NOMO-1 treated with DMSO at 0.1 percent for 48 hours (cell line): ENCODE measurements around the gene KIF5B.
"Not testable (repeated sequence)": the region's sequence is repeated elsewhere in the genome, so short reads cannot be mapped to it uniquely, and the experiment has no call there.

Experiments
- DNase-seq: peaks from one replicate; lab custom pipeline; 2025; ENCODE audit not compliant: unreplicated experiment; lab: John Stamatoyannopoulos, UW

The KIF5B gene

DNA sequence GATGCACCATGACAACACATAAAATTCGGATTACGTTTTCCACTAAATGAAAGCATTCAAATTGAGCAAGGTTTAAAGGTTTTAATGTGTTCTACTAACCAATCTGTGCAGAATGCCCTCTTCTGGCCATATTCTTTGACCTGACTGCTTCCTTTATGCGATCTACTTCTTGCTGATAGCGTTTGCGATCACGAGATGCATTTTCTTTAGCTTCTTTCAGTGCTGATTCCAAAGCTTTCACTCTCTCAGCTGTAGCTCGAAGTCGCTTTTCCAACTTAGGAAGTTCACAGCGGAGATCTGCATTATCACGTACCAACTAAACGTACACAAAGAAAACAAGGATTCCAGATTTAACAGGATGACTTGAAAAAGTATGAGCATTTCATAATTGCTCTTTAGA lies 39.2 kb downstream of the KIF5B start:
- DNase-seq = no peak

DNA sequence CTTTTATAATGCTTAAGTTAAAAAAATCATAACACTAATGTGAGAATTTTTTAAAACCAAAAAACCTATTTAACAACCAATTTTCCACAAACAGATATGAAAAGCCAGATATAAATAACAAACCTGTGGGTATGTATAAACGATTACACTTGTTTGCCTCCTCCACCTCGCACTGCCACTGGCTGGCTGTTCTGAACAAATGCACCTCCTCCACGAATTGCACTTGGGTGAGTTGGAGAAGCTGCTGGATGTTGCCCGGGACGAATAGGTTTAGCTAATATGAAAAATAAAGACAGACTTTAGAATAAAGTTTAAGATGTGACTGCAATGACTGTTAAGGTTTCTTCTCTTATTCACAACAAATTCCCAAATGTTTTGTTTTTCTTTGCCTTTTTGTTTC lies 40.8 kb downstream of the KIF5B start:
- DNase-seq = no peak

DNA sequence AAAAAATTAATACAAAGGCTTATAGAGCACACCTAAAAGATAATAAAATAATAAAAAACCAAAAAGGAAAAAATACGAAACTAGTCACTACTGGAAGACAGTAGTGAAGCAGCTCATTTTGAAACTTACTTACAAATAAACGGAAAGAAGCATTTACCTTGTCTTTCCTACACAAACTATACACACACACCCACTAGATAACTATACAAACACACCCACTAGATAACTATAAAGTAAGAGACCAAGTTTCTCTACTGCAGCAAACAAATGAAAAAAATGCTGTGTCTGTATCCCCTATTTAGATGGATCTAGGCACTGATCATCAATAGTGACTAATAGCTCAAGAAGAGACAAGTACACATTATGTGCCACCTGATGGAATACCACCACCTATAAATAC lies 49.2 kb downstream of the KIF5B start:
- no peak for DNase-seq

DNA sequence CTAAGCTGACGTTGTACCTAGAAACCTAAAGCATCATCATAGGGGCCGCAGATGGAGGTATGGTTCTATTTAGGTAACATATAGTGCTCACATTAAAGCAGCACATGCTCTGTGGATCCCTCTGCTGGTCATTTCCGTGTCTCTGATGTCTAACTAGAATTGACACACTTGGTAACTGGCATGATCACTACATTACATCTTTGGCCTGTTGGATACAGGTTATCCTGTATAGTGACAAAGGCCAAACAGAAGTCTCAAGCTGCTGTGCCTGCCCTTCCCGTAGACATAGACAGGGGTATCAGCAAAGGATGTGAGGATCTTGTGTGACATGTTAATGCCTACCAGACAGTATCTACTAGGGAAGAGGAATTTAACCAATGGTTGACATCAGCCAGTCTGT lies 51.2 kb downstream of the KIF5B start:
- peak; percentile 41 for DNase-seq

DNA sequence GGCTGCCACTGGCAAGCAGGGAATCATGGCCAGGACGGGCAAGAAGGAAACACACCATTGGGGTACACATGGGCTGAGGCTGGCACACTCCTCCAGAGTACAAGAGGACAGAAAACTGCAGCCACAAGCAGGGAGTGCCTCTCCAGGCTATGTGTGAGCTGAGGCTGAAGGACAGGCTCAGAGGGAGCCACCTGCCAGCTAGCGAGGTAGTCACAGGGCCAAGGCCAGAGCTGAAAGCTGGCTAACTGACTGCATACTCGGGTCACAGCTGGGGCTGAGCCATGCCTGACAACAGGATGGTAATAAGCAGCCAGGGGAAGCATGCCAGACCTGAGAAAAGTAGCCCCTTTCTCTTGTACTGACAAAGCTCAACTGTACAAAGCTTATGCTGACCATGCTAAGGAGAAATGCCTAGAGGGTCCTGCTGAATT lies 52.0 kb downstream of the KIF5B start:
- DNase-seq = no peak

DNA sequence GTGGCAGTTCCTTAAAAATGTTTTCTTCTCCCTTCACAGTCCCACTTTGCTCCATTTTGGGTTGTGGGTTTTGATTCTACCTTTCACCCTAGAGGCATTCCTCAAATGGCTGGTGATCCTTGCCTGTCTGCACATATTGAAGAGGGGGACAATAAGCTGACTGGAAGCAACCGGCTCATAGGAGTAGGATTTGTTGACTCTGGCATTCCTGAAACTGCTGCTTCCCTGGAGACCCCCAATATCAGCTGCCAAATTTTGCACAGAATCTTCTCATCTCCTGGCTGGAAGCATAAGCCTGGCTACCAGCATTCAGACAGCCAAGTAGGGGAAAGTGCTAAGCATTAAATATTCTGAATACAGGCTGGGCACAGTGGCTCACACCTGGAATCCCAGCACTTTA lies 53.7 kb downstream of the KIF5B start:
- DNase-seq = no peak

DNA sequence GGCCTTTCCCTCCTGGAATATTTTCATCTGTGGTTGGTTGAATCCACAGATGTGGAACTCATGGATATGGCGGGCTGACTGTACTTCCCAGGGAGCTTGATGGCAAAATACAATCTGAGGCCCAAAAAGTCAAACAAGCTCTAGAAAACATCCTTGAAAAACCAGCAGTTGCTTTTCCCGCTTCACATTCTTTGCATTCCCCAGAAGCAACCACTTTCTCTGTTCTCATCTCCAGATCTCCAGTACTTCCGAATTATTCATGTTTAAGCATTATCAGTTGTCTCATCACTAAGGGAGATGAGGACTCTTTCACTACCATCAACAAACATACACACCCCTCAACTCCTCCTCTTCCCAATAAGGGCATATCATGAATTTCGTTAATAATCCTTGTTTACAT lies 55.3 kb downstream of the KIF5B start:
- DNase-seq = no peak

DNA sequence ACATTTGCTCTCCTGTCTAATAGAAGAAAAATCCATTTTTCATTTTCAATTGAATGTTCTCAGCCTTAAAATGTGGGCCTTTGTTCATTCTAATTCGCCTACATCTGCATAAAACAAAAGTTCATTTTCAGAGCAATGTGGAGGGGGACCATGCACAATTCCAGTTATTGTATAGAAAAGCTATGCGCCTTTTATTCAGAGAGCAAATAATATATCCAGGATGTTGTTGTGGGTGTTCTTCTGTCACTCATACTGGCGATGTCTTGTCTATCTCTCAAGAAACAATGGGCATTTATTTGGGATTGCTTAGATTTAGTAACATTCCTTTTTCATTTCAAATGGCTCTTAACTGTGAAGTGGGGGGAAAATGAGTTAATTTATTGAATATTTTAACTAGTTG lies 56.4 kb downstream of the KIF5B start:
- no peak for DNase-seq

DNA sequence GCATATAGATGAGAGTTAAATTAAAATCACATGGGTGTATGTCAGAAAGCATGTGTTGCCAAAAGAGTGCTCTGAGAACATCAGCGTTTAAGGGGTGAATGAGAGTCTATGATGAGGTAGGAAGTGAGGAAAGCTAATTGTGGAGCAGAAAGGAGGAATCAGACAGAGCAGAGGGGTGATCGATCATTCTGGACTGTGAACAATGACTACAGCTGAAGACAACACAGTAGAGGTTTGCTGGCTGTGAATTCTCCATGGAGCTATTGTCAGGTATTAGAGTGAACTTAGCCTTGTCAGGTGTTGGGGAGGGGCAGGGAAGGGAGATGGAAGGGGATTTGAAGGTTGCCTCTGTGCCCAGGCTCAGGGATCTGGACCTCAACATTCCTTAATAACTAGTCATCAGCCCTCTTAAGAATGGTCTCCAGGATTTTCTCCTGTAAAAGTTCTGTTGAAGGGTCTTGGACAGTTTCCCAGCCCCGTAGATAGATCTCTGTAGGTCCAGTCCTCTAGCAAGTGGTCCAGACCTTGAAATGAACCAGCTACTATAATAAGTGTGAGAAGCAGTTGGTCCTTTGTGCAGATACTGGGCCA lies 57.1 kb downstream of the KIF5B start:
- DNase-seq = no peak

DNA sequence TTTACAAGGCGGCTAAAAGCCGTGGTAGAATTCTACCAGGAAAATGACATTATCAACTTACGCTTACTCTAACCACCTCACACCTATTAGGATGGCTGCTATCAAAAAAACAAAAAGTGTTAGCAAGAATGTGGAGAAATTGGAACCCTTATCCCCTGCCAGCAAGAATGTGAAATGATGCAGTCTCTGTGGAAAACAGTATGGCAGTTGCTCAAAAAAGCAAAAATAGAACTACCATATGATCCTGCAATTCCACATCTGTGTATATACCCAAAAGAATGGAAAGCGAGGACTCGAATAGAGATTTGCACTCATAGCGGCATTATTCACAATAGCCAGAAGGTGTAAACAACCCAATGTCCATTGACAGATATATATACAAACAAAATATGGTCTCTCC lies 61.3 kb downstream of the KIF5B start:
- DNase-seq = no peak

DNA sequence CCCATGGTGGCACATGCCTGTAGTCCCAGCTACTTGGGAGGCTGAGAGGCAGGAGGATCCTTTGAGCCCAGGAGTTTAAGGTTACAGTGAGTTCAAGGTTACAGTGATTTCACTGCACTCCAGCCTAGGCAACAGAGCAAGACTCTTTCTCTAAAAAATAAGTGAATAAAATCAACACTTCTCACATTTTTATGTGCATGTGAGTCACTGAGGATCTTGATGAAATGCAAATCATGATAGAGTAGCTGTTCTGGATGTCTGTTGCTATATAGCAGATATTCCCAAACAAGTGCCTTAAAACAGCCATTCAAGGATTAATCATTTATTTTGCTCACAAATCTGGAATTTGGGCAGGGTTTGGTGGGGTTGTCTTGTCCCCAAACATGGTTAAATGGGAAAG lies 65.3 kb downstream of the KIF5B start:
- DNase-seq = no peak

DNA sequence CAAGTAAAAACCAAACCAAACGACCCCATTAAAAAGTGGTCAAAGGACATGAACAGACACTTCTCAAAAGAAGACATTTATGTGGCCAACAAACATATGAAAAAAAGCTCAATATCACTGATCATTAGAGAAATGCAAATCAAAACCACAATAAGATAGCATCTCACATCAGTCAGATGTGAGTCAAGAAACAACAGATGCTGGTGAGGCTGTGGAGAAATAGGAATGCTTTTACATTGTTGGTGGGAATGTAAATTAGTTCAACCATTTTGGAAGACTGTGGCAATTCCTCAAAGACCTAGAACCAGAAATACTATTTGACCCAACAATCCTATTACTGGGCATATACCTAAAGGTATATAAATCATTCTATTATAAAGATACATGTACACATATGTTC lies 68.4 kb downstream of the KIF5B start:
- not testable (repeated sequence) for DNase-seq

DNA sequence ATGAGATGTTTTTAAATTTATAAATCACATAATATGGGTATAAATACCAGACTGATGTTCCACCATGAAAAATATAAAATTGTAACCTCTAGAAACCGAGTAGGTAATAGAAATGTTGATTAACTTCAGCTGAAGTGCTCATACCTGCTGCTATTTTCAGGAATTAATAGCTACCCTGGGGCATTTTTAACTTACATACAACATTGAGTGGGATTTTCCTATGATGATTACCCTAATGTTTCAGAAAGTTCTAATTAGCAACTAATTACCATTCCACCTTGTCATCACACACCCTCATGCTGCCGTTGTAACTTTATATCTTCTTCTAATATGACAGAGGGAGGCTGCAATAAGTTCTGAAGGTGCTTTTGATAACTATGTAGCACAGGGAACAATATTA lies 74.1 kb downstream of the KIF5B start:
- no peak for DNase-seq

DNA sequence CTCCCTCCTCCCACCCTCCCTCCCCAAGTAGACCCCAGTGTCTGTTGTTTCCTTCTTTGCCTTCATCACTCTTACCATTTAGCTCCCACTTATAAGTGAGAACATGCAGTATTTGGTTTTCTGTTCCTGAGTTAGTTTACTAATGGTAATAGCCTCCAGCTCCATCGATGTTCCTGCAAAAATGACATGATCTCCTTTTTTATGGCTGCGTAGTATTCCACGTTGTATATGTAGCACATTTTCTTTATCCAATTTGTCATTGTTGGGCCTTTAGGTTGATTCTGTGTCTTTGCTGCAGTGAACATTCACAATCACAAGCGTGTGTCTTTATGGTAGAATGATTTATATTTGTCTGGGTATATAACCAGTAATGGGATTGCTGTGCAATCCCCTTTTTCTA lies 75.8 kb downstream of the KIF5B start:
- DNase-seq = no peak

DNA sequence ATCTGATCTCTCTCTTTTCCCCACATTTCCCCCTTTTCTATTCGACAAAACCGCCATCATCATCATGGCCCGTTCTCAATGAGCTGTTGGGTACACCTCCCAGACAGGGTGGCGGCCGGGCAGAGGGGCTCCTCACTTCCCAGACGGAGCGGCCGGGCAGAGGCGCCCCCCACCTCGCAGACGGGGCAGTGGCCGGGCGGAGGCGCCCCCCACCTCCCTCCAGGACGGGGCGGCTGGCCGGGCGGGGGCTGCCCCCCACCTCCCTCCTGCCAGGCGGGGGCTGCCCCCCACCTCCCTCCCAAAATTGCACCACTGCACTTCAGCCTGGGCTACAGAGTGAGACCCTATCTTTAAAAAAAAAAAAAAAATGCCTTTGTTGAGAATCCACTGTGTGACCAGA lies 77.2 kb downstream of the KIF5B start:
- DNase-seq = not testable (repeated sequence)

DNA sequence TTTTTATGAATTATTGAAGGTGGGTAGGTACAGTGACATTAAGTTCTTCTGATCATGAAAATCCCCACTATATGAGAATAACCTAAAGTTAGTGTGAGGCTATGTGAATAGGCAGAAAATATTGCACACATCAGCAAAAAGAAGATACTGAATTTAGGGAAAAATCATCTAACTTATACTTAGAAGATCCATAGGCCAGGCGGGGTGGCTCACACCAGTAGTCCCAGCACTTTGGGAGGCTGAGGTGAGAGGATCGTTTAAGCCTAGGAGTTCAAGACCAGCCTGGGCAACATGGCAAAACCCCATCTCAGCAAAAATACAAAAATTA lies 78.1 kb downstream of the KIF5B start:
- DNase-seq = no peak

DNA sequence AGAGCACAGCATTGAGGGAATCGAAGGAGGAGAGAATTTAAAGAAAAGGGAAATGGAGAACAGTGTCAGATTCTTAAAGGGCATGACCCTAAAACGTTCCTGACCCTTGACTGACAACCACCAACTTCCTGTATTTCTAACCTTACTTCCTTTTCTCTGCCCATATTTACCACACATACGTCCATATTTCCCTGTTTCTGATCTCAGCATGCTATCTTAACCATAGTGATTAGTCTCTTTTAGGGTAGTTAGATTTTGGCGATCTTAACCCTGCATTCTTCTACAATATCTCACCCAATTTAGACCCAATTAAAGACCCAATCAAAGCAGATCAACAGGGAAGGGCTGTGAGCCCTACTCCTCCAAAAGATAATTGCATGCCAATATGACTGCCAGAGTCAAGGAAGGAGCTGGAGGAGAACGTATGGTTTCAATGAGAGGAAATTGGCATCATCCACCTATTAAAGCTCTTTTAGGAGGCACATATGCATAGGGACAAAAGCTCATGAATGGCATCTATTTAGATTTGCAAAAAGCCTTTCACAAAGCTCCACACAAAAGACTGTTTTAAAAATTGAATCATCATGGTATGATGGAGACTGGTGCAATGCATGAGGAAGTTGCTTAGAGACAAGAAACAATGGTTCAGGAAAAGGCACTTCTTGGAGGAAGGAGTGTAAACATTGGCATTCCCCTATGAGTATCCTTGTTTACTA lies 78.6 kb downstream of the KIF5B start:
- DNase-seq = peak; percentile 98

DNA sequence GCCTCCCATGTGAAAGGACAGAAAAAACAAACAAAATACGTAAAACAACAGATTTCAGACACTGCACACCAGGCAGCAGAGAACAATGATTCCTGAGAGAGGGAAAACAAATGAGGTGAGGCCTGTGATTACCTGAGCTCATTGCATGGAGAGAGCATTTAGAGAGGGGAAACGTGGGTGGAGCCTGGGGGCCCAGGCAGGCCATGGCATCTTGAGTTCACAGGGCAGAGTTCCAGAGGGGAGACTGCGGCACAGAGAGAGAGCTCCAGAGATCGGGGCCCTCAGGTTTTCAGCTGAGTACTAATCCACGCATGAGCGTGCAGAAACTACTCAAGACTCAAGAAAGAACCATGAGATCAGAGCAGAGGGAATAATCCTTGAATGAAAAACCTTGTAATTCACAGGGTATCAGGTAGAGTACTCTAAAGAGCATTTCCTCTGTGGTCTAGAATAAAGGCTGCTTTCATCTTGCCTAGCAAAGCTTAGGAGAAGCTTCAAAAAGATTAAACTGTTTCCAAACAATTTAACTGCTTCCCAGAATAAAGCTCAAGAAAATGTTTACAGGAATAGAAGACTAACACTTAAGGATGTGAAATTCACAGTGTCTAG lies 81.0 kb downstream of the KIF5B start:
- no peak for DNase-seq

DNA sequence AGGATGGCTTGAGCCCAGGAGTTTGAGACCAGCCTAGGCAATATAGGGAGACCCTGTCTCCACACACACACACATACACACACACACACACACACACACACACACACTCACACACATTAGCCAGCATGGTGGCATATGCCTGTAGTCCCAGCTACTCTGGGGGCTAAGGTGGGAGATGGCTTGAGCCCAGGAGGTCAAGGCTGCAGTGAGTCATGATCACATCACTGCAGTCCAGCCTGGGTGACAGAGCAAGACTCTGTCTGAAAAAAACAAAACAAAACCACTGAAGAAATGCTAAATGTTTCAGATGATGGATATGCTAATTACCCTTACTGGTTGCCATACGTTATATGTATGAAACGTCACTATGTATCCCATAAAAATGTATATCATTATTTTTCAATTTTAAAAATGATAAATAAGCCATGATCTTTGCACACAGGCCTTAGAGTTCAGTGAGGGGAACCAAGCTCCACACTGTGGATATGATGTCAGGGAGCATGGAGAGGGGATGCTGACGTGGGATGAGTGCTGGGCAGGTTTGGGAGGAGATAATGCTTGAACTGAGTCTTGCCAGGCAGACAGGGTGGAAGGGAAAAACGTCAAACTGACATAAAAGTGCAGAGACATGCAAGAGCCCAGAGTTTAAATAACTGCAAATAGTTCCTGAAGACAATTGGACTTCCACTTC lies 81.6 kb downstream of the KIF5B start:
- DNase-seq = no peak

DNA sequence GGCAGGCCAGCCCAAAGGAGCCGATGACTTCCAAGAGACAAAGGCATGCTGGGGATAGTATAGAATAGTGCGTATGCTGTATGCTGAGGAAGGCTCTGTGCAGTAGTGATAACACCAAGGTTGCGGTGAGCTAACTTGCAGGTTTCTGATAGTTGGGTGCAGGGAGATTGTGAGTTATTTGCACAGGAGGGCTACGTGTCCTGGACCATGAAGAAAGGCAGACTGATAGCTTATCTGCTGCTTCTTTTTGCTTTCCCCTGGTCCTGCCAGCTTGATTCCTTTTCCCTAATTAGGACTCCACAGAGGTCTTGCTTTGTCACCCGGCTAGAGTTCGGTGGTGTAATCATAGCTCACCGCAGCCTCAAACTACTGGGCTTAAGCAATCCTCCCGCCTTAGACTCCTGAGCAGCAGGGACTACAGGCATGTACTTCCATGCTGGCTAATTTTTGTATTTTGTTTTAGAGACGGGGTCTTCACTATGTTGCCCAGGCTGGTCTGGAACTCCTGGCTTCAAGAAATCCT lies 83.6 kb downstream of the KIF5B start:
- DNase-seq = peak; percentile 89

DNA sequence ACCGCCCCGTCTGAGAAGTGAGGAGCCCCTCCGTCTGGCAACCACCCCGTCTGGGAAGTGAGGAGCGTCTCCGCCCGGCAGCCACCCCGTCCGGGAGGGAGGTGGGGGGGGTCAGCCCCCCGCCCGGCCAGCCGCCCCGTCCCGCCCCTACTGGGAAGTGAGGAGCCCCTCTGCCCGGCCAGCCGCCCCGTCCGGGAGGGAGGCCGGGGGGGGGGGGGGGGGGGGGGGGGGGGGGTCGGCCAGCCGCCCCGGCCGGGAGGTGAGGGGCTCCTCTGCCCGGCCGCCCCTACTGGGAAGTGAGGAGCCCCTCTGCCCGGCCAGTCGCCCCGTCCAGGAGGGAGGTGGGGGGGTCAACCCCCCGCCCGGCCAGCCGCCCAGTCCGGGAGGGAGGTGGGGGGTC lies 86.4 kb downstream of the KIF5B start:
- not testable (repeated sequence) for DNase-seq

DNA sequence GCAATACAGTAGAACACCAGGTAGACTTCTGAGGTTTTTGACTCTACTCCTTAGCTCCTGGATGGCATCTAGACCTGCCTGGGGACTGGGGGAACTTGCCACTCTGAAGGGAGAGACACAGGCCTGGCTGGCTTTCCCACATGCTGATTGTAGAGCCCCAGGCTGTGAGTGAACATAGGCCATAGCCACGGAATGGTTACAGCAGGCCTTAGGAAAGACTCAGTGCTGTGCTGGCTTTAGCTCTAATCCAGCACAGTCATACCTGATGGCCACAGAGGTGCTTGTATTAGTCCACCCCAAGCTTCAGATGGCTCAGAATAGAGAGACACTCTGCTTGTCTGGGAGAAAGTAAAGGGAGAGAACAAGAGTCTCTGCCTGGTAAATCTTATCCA lies 92.6 kb downstream of the KIF5B start:
- DNase-seq = no peak
